Smooth muscle cell (in vitro differentiated cells): ENCODE measurements around the gene MLX. TPM values are rescaled to one million over a fixed set of nuclear protein-coding genes. Genes with fewer than 3 reads are reported as not detected.

Experiments used
- DNase-seq: peaks from one replicate; lab custom pipeline; 2025; ENCODE audit not compliant: unreplicated experiment; lab: John Stamatoyannopoulos, UW
- H2AFZ ChIP-seq: fragments of 200-600 bp; sonication (generic); 2 replicates; pipeline ENCODE4 v1.6.0; 2016; ENCODE audit warnings: antibody characterized with exemption, low read depth, mild to moderate bottlenecking
- H3F3A ChIP-seq: fragments of 200-600 bp; sonication (generic); 2 replicates; pipeline ENCODE4 v1.6.0; 2017; ENCODE audit warnings: antibody characterized with exemption, low read depth
- H3K27ac ChIP-seq: fragments of 200-600 bp; sonication (generic); 2 replicates; pipeline ENCODE4 v1.5.1; 2016; ENCODE audit warnings: low read depth, mild to moderate bottlenecking
- H3K27me3 ChIP-seq: fragments of 200-600 bp; sonication (generic); 2 replicates; pipeline ENCODE4 v1.6.1; 2016; ENCODE audit warnings: low read depth, mild to moderate bottlenecking
- H3K36me3 ChIP-seq: fragments of 200-600 bp; sonication (generic); 2 replicates; pipeline ENCODE4 v1.5.1; 2016; ENCODE audit warnings: low read depth
- H3K4me1 ChIP-seq: fragments of 200-600 bp; sonication (generic); 2 replicates; pipeline ENCODE4 v1.5.1; 2016; ENCODE audit warnings: low read depth
- H3K4me2 ChIP-seq: fragments of 200-600 bp; sonication (generic); 2 replicates; pipeline ENCODE4 v1.6.0; 2016; ENCODE audit warnings: mild to moderate bottlenecking
- H3K4me3 ChIP-seq: fragments of 200-600 bp; sonication (generic); 2 replicates; pipeline ENCODE4 v1.5.1; 2016; ENCODE audit warnings: mild to moderate bottlenecking
- H3K79me2 ChIP-seq: fragments of 200-600 bp; sonication (generic); 2 replicates; pipeline ENCODE4 v1.6.0; 2016; ENCODE audit warnings: low read depth, mild to moderate bottlenecking
- H3K9ac ChIP-seq: fragments of 200-600 bp; sonication (generic); 2 replicates; pipeline ENCODE4 v1.6.0; 2016; ENCODE audit warnings: low read depth
- H3K9me3 ChIP-seq: fragments of 200-600 bp; sonication (generic); replicated peaks from 2 replicates; pipeline ENCODE4 v1.5.1; 2016; ENCODE audit warnings: low read depth
- H4K20me1 ChIP-seq: fragments of 200-600 bp; sonication (generic); 2 replicates; pipeline ENCODE4 v1.6.0; 2016; ENCODE audit warnings: low read depth
- WGBS: methylation state at CpG from one replicate; pipeline ENCODE4 v1.1.7; 2016; ENCODE audit warnings: low lambda C conversion rate; 5-methylcytosine and 5-hydroxymethylcytosine counted together
- polyA plus RNA-seq: library from polyadenylated mRNA; unstranded; fragments of >200 nt; fragmentation: Nextera tagmentation; extraction: Ambion mirVana; gene quantifications from 2 replicates; pipeline ENCODE4 v1.2.1, GENCODE V29; 2016
- total RNA-seq: library from RNA; depleted of rRNA; stranded (reverse); fragments of >200 nt; gene quantifications from 2 replicates; pipeline ENCODE4 v1.2.3, GENCODE V29; 2014
- TF ChIP-seq, protein P1 (sequence below): fragments of 200-600 bp; sonication (generic); IDR thresholded peaks from 2 replicates; pipeline ENCODE4 v1.5.1; 2017; ENCODE audit warnings: borderline replicate concordance, mild to moderate bottlenecking, antibody characterized with exemption; ENCODE audit not compliant: insufficient read depth, poor library complexity, severe bottlenecking

Gene MLX
- total and polyA plus RNA-seq, 2 experiments from 2014 or later, result 21.1 to 21.6 TPM

GRCh38 chr17:42547001-42547461, 19.9 kb upstream of the MLX start:
- H3K4me1 ChIP-seq, result peaks cover 5% of the 10 kb centered on the region
- no peak overlapping the region for H3K4me2 ChIP-seq
- peaks cover 5% of the 10 kb centered on the region for H3F3A ChIP-seq
- H3K36me3 ChIP-seq, result no peaks in the 10 kb centered on the region
- no peak overlapping the region for H3K27ac ChIP-seq
- H3K9me3 ChIP-seq, result no peaks in the 10 kb centered on the region
- 93% methylated on average over 23 of the region's 23 CpGs for WGBS
- no peak overlapping the region for H3K4me3 ChIP-seq
- TF ChIP-seq, protein P1, sequence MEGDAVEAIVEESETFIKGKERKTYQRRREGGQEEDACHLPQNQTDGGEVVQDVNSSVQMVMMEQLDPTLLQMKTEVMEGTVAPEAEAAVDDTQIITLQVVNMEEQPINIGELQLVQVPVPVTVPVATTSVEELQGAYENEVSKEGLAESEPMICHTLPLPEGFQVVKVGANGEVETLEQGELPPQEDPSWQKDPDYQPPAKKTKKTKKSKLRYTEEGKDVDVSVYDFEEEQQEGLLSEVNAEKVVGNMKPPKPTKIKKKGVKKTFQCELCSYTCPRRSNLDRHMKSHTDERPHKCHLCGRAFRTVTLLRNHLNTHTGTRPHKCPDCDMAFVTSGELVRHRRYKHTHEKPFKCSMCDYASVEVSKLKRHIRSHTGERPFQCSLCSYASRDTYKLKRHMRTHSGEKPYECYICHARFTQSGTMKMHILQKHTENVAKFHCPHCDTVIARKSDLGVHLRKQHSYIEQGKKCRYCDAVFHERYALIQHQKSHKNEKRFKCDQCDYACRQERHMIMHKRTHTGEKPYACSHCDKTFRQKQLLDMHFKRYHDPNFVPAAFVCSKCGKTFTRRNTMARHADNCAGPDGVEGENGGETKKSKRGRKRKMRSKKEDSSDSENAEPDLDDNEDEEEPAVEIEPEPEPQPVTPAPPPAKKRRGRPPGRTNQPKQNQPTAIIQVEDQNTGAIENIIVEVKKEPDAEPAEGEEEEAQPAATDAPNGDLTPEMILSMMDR, result no peak
- no peaks in the 10 kb centered on the region for H3K27me3 ChIP-seq
- H4K20me1 ChIP-seq, result peaks cover 6% of the 10 kb centered on the region
- no peak for DNase-seq
- H3K79me2 ChIP-seq, result no peaks in the 10 kb centered on the region
- H2AFZ ChIP-seq, result no peak overlapping the region
- H3K9ac ChIP-seq, result no peak overlapping the region

GRCh38 chr17:42547698-42548069, 19.2 kb upstream of the MLX start:
- Histone ChIP-seq H2AFZ (no peak overlapping the region), H3F3A (peaks cover 5% of the 10 kb centered on the region), H3K4me1 (peaks cover 5% of the 10 kb centered on the region), H3K27me3 (no peaks in the 10 kb centered on the region), H3K9ac (no peak overlapping the region), H3K9me3 (no peaks in the 10 kb centered on the region), H3K79me2 (no peaks in the 10 kb centered on the region), H3K4me2 (no peak overlapping the region), H3K27ac (no peak overlapping the region), H3K4me3 (no peak overlapping the region), H3K36me3 (no peaks in the 10 kb centered on the region), H4K20me1 (peaks cover 6% of the 10 kb centered on the region)
- 95% methylated on average over 14 of the region's 14 CpGs for WGBS
- no peak for DNase-seq
- TF ChIP-seq, protein P1, result no peak

DNA sequence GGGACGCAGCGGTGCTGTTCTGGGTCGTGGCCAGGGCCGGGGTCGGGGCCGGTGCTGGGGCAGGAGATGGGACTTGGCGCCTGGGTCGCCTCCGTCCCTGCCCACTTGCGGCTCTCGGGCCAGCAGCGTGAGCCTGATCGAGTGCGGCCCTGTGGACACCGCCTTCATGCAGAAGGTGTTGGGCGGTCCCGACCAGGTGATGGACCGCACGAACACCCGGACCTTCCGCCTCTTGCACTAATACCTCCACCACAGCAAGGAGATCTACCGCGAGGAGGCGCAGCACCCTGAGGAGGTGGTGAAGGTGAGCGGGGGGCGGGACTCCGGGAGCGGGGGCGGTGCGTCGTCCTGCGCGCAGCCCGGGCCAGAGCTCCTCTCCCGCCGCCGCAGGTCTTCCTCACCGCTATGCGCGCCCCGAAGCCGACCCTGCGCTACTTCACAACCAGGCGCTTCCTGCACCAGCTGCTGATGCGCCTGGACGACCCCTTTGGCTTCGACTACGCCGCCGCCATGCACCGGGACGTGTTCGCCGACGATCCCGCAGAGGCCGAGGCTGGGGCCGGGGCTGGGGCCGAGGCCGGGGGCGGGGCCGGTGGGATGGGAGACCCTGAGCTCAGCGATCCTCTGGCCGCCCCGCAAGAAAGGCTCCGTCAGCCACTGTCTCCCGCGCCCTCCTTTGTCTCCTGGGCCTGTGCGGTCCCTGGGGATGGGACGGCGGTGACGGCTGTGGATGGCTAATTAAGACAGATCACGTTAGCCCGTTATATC, 18.6 kb upstream of the MLX start:
- Histone ChIP-seq H4K20me1 (peaks cover 6% of the 10 kb centered on the region), H3K4me3 (peak overlapping the region; percentile 53), H3K36me3 (no peaks in the 10 kb centered on the region), H3F3A (peaks cover 5% of the 10 kb centered on the region), H3K27me3 (no peaks in the 10 kb centered on the region), H3K79me2 (no peaks in the 10 kb centered on the region), H3K4me1 (peaks cover 5% of the 10 kb centered on the region), H3K9me3 (no peaks in the 10 kb centered on the region), H3K4me2 (peak overlapping the region; percentile 88), H2AFZ (no peak overlapping the region), H3K27ac (no peak overlapping the region), H3K9ac (no peak overlapping the region)
- WGBS, result 11% methylated on average over 61 of the region's 74 CpGs
- no peak for DNase-seq
- TF ChIP-seq, protein P1, result peak; percentile 37
